CD4-positive, alpha-beta T cell treated with Interleukin-12 subunit alpha and Interleukin-12 subunit beta, for 1 hour (primary cell): Measurements from ENCODE around the gene R3HDM2.

Source experiments
- DNase-seq: peaks from one replicate; pipeline ENCODE4 v3.0.0-alpha.2; 2020

R3HDM2 gene

DNA sequence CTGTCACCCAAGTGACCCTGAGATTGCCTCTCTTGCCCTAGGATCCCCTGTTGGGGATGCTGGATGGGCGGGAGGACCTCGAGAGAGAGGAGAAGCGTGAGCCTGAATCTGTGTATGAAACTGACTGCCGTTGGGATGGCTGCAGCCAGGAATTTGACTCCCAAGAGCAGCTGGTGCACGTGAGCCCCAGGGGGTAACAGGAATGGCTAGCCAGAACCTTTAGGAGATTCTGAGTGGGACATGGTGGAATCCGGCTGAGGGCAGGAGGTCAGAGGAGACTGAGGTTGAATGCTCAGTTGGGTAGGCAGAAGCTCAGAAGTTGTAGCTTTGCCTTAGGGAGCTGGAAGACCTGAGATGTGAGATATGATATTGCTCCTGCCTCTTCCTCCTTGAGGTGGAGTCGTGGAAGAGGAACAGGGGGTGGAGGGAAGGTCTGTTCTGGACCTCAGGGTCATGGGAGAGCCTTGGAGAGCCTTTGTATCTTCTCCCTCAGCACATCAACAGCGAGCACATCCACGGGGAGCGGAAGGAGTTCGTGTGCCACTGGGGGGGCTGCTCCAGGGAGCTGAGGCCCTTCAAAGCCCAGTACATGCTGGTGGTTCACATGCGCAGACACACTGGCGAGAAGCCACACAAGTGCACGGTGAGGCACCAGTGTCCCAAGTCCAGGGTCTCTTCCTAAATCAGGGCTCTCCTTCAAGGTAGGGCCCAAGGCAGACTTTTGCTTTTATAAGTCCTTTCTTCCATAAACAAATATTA is 35.1 kb upstream of the R3HDM2 start:
- no peak for DNase-seq

DNA sequence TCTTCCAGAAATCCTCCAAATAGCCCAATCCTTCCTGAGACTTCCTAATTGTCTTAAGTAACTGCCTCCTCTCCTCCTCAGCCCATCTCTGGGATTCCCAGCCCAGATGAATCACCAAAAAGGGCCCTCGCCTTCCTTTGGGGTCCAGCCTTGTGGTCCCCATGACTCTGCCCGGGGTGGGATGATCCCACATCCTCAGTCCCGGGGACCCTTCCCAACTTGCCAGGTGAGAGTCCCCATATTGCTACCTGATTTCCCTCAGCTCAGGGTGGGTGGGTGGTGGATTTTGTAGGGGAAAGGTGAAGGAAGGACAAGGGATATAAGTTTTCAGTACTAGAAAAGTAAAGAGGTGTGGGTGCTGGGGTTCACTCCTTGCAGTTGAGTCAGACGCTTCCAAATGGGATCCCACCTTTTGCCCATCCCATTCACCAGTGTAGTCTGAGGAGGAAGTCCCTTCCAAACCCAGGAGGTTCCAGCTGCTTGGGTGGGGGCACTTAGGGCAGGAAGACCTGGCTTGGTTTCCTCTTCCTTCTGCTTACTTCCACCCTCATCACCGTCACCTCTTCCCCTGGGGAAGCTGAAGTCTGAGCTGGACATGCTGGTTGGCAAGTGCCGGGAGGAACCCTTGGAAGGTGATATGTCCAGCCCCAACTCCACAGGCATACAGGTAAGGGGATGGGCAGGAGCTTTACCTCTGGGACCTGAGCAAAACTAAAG is 34.3 kb upstream of the R3HDM2 start:
- DNase-seq, result no peak

DNA sequence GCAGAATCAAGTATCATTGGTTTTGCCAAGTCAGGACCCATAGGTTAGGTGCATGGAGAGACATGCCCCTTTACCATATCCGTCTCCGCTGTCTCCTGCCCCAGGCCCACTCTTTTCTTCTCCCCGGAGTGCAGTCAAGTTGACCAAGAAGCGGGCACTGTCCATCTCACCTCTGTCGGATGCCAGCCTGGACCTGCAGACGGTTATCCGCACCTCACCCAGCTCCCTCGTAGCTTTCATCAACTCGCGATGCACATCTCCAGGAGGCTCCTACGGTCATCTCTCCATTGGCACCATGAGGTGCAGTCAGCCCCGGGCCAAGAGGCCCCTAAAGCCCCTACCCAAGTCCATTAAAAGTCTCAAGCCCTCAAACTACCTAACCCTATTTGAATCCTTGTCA is 33.7 kb upstream of the R3HDM2 start:
- DNase-seq, result no peak

GRCh38 chr12:57462912-57463253 is 32.0 kb upstream of the R3HDM2 start:
- no peak for DNase-seq

GRCh38 chr12:57462251-57462911 is 31.5 kb upstream of the R3HDM2 start:
- DNase-seq, result peak; percentile 92

- no peak for DNase-seq
Observed at GRCh38 chr12:57461917-57462250, 31.0 kb upstream of the R3HDM2 start.

GRCh38 chr12:57461276-57461916 is 30.6 kb upstream of the R3HDM2 start:
- DNase-seq, result peak; percentile 44

DNA sequence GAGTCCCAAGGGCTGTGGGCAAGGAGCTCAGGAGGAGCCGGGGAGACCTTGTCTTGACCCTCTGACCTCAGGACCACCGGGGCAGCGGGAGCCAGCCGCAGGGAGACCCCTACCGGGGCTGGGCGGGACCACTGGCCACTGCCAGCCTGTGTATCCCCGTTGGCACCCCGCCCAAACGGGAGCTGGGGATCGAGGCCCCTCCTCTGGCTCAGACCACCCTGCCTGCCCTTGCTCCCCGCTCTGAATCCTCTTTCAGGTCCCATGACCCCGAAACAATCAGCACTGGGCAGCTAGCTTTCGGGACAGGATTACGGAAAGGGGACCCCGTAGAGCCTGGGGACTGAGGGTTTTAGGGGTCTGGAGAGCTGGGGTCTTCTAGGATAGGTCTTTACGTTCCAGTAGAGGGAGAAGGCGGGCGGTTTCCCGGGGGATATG is 30.0 kb upstream of the R3HDM2 start:
- no peak for DNase-seq

- no peak for DNase-seq
Observed at GRCh38 chr12:57460468-57460784, 29.6 kb upstream of the R3HDM2 start.

DNA sequence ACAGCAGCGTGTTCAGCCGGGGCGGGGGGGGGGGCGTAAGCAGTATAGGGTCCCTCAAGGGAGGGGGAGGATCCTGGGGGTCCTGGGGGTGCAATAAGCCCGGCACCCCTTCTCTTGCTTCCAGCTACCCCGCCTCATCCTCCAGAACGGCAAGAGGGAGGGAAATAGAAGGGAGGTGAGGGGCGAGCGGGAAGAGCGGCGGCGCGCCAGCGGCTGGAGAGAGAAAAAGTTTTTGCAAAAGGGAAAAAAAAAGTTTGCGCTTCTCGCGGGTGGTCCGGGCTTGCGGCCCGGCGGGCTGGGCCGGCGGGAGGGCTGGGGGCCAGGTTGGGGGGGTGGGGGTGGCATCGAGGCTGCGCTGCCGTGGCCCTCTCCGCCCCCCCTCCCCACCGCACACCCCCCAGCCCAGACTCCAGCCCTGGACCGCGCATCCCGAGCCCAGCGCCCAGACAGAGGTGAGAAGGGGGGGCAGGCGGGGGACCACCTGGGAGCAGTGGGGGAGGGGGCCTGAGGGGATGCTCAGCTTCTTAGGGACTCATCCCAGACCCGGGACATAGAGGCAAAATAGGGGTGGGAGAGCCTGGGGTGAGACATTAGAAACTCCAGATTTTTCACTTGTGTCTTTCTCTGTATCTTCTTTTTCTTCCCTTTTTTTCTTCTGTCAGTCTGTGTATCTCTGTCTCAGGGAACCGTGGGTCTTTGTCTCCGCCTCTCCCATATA is 29.1 kb upstream of the R3HDM2 start, which contains the start of gene GLI1:
GLI1 (plus strand) TSS at position 36 of the 718 bp plus-strand sequence. CDS start 3,907 bp downstream, outside the sequence.
- DNase-seq, result no peak

DNA sequence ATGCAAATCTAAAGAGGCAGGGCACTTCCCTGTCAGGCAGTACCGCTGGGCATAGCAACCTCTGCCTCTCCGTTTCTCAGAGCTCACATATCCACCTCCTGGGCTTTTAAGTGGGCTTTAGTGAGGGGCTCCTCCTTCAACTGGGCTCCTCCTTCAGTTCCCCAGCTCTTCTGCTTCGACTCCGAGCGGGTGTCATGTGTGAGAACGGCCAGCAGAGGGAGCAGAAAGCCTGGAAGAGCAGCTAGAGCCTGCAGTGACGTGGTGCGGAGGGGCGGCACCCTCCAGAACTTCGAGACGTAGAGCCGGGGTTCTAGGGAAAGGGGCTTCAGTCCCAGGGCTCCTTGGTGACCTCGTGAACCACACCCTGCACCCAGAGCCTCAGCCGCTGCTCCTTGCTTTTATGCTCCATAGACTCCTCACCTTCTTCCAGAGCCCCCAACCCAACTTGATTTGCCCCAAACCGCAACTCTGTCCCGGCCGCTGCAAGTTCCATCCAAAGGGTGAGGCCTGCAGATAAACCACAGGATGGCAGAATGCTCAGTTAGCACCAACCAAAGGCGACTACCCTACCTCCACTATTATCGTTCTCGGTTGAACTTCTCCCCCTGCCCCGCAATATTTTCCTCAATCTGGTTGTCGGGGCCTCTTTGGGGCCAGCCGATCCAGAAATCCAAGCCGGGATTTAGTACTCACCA is 28.4 kb upstream of the R3HDM2 start:
- DNase-seq, result peak; percentile 95

GRCh38 chr12:57458665-57459054 is 27.8 kb upstream of the R3HDM2 start:
- DNase-seq, result no peak

DNA sequence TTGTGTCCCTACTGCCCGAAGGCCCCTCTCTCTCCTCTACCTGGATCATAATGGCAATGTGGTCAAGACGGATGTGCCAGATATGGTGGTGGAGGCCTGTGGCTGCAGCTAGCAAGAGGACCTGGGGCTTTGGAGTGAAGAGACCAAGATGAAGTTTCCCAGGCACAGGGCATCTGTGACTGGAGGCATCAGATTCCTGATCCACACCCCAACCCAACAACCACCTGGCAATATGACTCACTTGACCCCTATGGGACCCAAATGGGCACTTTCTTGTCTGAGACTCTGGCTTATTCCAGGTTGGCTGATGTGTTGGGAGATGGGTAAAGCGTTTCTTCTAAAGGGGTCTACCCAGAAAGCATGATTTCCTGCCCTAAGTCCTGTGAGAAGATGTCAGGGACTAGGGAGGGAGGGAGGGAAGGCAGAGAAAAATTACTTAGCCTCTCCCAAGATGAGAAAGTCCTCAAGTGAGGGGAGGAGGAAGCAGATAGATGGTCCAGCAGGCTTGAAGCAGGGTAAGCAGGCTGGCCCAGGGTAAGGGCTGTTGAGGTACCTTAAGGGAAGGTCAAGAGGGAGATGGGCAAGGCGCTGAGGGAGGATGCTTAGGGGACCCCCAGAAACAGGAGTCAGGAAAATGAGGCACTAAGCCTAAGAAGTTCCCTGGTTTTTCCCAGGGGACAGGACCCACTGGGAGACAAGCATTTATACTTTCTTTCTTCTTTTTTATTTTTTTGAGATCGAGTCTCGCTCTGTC is 26.1 kb upstream of the R3HDM2 start:
- no peak for DNase-seq

DNA sequence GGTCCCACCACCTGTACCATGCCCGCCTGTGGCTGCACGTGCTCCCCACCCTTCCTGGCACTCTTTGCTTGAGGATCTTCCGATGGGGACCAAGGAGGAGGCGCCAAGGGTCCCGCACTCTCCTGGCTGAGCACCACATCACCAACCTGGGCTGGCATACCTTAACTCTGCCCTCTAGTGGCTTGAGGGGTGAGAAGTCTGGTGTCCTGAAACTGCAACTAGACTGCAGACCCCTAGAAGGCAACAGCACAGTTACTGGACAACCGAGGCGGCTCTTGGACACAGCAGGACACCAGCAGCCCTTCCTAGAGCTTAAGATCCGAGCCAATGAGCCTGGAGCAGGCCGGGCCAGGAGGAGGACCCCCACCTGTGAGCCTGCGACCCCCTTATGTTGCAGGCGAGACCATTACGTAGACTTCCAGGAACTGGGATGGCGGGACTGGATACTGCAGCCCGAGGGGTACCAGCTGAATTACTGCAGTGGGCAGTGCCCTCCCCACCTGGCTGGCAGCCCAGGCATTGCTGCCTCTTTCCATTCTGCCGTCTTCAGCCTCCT is 25.4 kb upstream of the R3HDM2 start:
- peak; percentile 66 for DNase-seq

DNA sequence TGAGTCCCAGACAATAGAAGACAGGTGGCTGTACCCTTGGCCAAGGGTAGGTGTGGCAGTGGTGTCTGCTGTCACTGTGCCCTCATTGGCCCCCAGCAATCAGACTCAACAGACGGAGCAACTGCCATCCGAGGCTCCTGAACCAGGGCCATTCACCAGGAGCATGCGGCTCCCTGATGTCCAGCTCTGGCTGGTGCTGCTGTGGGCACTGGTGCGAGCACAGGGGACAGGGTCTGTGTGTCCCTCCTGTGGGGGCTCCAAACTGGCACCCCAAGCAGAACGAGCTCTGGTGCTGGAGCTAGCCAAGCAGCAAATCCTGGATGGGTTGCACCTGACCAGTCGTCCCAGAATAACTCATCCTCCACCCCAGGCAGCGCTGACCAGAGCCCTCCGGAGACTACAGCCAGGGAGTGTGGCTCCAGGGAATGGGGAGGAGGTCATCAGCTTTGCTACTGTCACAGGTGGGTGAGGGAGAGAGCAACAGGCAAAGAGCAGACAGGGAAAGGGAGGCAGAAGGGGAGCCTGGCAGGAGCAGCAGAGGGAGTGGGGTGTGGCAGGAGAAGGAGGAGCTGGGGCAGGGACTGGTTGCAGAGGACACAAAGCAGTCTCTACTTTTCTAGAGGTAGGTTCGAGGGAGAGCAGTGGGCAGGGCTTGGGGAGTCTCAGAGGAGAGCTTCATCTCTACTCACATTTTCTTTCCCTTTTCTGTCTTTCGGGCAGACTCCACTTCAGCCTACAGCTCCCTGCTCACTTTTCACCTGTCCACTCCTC is 24.7 kb upstream of the R3HDM2 start:
- no peak for DNase-seq

DNA sequence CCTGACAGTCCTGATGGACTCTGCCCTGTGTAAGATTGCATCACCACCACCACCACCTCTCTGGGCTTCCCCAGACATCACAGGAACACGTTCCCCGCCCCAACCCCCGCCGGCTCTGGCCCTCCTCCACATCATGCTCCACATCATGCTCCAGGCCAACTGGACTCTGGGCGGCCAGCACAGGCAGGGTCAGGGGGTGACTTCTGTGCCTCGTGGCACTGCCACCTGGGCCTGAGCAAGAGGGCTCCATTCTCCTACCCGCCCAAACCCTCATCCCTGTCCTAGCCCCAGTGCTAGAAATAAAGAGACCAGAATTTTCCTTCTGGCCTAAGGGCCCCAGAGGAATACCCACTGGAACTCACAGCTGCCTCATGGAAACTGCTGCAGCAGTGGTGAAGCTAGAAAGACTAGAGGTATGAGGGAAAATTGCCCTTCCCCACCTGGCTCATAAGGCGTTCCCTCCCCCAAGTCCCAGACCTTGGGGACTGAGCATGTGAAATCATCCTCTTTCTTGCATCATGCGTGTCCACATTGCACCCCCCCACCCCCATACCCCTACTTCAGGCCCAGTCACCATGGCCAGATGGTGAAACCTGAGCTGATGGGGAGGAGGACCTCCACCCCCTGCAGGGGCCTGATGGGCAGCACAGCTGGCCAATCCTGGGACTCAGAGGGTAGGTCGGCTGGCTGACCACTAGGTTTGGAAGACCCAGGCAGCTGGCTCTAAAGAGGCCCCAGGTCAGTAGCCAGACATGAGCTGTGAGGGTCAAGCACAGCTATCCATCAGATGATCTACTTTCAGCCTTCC is 23.9 kb upstream of the R3HDM2 start, which contains the start of gene INHBE:
INHBE (plus strand) TSS at position 742 of the 808 bp plus-strand sequence. CDS start 230 bp downstream, outside the sequence.
- no peak for DNase-seq

GRCh38 chr12:57454213-57454565 is 23.3 kb upstream of the R3HDM2 start:
- no peak for DNase-seq

DNA sequence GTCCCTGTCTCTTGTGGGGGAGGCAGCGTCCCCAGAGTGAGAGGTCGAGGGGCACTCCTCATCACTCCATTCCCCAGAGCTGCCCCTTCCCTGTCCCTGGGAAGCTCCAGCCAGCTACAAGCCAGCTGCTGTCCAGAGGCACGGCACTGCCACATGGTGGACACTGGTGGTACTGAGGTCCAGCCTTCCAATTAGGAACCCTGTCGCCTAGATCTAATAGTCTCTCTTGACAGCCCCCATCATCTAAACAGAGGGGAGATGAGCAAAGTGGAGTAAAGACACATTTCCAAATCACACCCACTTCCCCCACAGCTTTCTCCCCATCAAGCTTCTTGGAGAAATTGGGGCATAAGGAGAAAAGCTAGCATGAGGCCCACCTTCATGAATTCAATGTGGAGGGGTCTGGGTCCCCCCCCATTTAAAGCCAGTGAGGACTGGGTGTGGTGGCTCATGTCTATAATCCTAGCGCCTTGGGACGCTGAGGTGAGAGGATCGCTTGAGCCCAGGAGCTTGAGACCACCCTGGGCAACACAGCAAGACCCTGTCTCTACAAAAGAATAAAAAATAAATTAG is 22.2 kb upstream of the R3HDM2 start:
- DNase-seq, result peak; percentile 47
